Hepatocyte (in vitro differentiated cells): ENCODE data around the gene CATSPER4.

Experiments used
- EZH2 ChIP-seq: fragments of 200-600 bp; sonication (generic); IDR thresholded peaks from 2 replicates; pipeline ENCODE4 v1.6.1; 2016; ENCODE audit warnings: antibody characterized with exemption, mild to moderate bottlenecking, borderline replicate concordance
- EZH2phosphoT487 ChIP-seq: fragments of 200-600 bp; sonication (generic); IDR thresholded peaks from one replicate; pipeline ENCODE4 v1.6.1; 2018; ENCODE audit warnings: antibody characterized with exemption, mild to moderate bottlenecking, low read depth, moderate library complexity; ENCODE audit not compliant: unreplicated experiment, severe bottlenecking
- TF ChIP-seq, protein P1 (sequence below): fragments of 200-600 bp; sonication (generic); IDR thresholded peaks from 2 replicates; pipeline ENCODE4 v1.5.1; 2016; ENCODE audit warnings: antibody characterized with exemption, mild to moderate bottlenecking; ENCODE audit not compliant: poor library complexity

DNA sequence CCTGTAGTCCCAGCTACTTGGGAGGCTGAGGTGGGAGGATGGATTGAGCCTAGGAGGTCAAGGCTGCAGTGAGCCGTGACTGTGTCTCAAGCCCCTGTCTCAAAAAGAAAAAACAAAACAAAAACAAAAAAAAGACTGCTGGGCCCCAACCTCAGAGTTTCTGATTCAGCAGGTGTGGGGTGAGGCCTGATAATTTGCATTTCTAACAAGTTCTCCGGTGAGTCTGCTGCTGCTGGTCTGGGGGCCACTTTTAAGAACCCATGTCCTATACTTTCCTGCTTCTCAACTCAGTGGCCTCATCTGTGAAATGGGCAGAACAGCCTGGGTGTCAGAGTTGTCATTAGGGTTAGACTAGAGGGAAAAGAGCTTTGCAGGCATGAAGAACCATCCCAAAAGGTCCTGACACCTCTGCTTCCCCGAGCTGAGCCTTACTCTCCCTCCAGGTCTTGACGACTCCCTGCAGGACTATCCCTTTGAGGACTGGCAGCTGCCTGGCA is 10.3 kb upstream of the CATSPER4 start:
- no peak for TF ChIP-seq EZH2
- TF ChIP-seq, protein P1, sequence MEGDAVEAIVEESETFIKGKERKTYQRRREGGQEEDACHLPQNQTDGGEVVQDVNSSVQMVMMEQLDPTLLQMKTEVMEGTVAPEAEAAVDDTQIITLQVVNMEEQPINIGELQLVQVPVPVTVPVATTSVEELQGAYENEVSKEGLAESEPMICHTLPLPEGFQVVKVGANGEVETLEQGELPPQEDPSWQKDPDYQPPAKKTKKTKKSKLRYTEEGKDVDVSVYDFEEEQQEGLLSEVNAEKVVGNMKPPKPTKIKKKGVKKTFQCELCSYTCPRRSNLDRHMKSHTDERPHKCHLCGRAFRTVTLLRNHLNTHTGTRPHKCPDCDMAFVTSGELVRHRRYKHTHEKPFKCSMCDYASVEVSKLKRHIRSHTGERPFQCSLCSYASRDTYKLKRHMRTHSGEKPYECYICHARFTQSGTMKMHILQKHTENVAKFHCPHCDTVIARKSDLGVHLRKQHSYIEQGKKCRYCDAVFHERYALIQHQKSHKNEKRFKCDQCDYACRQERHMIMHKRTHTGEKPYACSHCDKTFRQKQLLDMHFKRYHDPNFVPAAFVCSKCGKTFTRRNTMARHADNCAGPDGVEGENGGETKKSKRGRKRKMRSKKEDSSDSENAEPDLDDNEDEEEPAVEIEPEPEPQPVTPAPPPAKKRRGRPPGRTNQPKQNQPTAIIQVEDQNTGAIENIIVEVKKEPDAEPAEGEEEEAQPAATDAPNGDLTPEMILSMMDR = no peak
- no peak for TF ChIP-seq EZH2phosphoT487
